ENCODE data around the gene TRNP1.

Gene TRNP1

GRCh38 chr1:26999440-26999987 is 6.0 kb downstream of the TRNP1 start:
- in situ Hi-C loops (cut with HindIII; ENCODE audit: low pct_unique_long_range_greater_than_20kb, low sequenced_read_pairs): no loop called here
- TF ChIP-seq JUND (IDR thresholded peaks at IDR 0.05; ENCODE audit: low read depth): no peak
- peak in 1 of 2 experiments; percentile 68 for DNase-seq (ENCODE audit: low read depth in 1 of 2, low spot score in 1 of 2)

- in situ Hi-C loops (cut with HindIII; ENCODE audit: low pct_unique_long_range_greater_than_20kb, low sequenced_read_pairs): no loop called here
- TF ChIP-seq JUND (IDR thresholded peaks at IDR 0.05; ENCODE audit: low read depth): no peak
- DNase-seq (ENCODE audit: low read depth in 1 of 2, low spot score in 1 of 2): no peak
Measured at GRCh38 chr1:27000090-27000816, 6.8 kb downstream of the TRNP1 start.

- in situ Hi-C loops (cut with HindIII; ENCODE audit: low pct_unique_long_range_greater_than_20kb, low sequenced_read_pairs): no loop called here
- no peak for TF ChIP-seq JUND (IDR thresholded peaks at IDR 0.05; ENCODE audit: low read depth)
- DNase-seq (ENCODE audit: low read depth in 1 of 2, low spot score in 1 of 2): no peak
Measured at GRCh38 chr1:27000817-27001460, 7.4 kb downstream of the TRNP1 start.

GRCh38 chr1:27001570-27002360 is 8.3 kb downstream of the TRNP1 start:
- no peak for DNase-seq (ENCODE audit: low read depth in 1 of 2, low spot score in 1 of 2)
- in situ Hi-C loops (cut with HindIII; ENCODE audit: low pct_unique_long_range_greater_than_20kb, low sequenced_read_pairs): no loop called here
- TF ChIP-seq JUND (IDR thresholded peaks at IDR 0.05; ENCODE audit: low read depth): no peak

- DNase-seq (ENCODE audit: low read depth in 1 of 2, low spot score in 1 of 2): no peak
- in situ Hi-C loops (cut with HindIII; ENCODE audit: low pct_unique_long_range_greater_than_20kb, low sequenced_read_pairs): no loop called here
- no peak for TF ChIP-seq JUND (IDR thresholded peaks at IDR 0.05; ENCODE audit: low read depth)
Measured at GRCh38 chr1:27003745-27004470, 10.4 kb downstream of the TRNP1 start.

GRCh38 chr1:27004471-27005165 is 11.1 kb downstream of the TRNP1 start:
- in situ Hi-C loops (cut with HindIII; ENCODE audit: low pct_unique_long_range_greater_than_20kb, low sequenced_read_pairs): no loop called here
- DNase-seq (ENCODE audit: low read depth in 1 of 2, low spot score in 1 of 2): no peak
- no peak for TF ChIP-seq JUND (IDR thresholded peaks at IDR 0.05; ENCODE audit: low read depth)

GRCh38 chr1:27005166-27005530 is 11.7 kb downstream of the TRNP1 start:
- DNase-seq (ENCODE audit: low read depth in 1 of 2, low spot score in 1 of 2): no peak
- in situ Hi-C loops (cut with HindIII; ENCODE audit: low pct_unique_long_range_greater_than_20kb, low sequenced_read_pairs): no loop called here
- no peak for TF ChIP-seq JUND (IDR thresholded peaks at IDR 0.05; ENCODE audit: low read depth)

GRCh38 chr1:27005648-27006496 is 12.4 kb downstream of the TRNP1 start:
- DNase-seq (ENCODE audit: low read depth in 1 of 2, low spot score in 1 of 2): no peak
- TF ChIP-seq JUND (IDR thresholded peaks at IDR 0.05; ENCODE audit: low read depth): no peak
- in situ Hi-C loops (cut with HindIII; ENCODE audit: low pct_unique_long_range_greater_than_20kb, low sequenced_read_pairs): no loop called here

- in situ Hi-C loops (cut with HindIII; ENCODE audit: low pct_unique_long_range_greater_than_20kb, low sequenced_read_pairs): no loop called here
- no peak for DNase-seq (ENCODE audit: low read depth in 1 of 2, low spot score in 1 of 2)
- TF ChIP-seq JUND (IDR thresholded peaks at IDR 0.05; ENCODE audit: low read depth): no peak
Measured at GRCh38 chr1:27006683-27007082, 13.2 kb downstream of the TRNP1 start.

GRCh38 chr1:27007909-27008582 is 14.6 kb downstream of the TRNP1 start:
- in situ Hi-C loops (cut with HindIII; ENCODE audit: low pct_unique_long_range_greater_than_20kb, low sequenced_read_pairs): no loop called here
- DNase-seq (ENCODE audit: low read depth in 1 of 2, low spot score in 1 of 2): peak; percentile 83 to 94
- no peak for TF ChIP-seq JUND (IDR thresholded peaks at IDR 0.05; ENCODE audit: low read depth)
